GM13976 (cell line): ENCODE results near the gene TAOK3.

Experiments used
- DNase-seq: peaks from one replicate; pipeline ENCODE4 v3.0.0; 2012; ENCODE audit warnings: low spot score
- in situ Hi-C: fragments of 300-500 bp; cut with MboI; formaldehyde crosslinking; loops from one replicate; pipeline ENCODE4 v1.12.0; 2022; ENCODE audit warnings: low sequenced_read_pairs, mixed read lengths, inconsistent platforms; ENCODE audit not compliant: unreplicated experiment
- TF ChIP-seq, protein P1 (sequence below): IDR thresholded peaks from 2 replicates; pipeline ENCODE4 v1.5.1; 2012; ENCODE audit warnings: borderline replicate concordance, mild to moderate bottlenecking; ENCODE audit not compliant: insufficient read depth; ENCODE audit errors: extremely low read depth, missing control alignments, control extremely low read depth

TAOK3 gene

DNA sequence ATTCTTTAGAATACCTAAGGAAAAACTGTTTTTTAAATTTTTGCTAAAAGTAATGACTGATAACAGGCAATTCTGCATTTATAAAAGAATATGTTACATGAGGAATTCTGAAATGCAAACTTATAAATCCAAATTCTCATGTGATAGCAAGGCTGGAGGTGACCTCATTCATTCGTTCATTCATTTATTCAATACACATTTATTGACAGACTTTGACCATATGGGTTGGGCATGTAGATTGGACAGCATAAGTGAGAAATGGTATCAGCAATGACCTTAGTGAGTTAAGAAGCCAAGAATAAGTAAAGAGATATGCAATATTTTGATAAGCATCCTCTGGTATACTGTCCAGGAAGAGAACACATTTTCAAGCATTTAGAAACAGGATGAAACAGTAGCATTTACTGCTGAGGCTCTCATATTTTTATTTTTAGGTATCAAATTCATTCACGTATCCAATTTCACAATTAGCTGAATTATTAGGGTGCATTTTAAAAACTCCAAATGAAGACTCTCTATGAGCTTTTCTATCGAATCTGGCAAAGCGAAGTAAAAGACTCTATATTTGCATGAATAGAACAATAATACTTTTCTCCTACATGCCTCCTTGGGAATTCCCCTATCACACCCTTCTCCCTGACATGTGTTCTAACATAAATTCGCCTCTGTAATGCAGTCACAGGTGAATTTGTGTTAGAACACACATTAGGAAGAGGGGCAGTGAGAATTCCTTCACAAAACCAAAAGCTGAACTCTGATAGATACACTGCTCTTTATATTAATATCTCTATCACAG is 186.9 kb downstream of the TAOK3 start:
- TF ChIP-seq, protein P1, sequence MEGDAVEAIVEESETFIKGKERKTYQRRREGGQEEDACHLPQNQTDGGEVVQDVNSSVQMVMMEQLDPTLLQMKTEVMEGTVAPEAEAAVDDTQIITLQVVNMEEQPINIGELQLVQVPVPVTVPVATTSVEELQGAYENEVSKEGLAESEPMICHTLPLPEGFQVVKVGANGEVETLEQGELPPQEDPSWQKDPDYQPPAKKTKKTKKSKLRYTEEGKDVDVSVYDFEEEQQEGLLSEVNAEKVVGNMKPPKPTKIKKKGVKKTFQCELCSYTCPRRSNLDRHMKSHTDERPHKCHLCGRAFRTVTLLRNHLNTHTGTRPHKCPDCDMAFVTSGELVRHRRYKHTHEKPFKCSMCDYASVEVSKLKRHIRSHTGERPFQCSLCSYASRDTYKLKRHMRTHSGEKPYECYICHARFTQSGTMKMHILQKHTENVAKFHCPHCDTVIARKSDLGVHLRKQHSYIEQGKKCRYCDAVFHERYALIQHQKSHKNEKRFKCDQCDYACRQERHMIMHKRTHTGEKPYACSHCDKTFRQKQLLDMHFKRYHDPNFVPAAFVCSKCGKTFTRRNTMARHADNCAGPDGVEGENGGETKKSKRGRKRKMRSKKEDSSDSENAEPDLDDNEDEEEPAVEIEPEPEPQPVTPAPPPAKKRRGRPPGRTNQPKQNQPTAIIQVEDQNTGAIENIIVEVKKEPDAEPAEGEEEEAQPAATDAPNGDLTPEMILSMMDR: no peak
- in situ Hi-C loops: no loop called here
- DNase-seq: no peak

DNA sequence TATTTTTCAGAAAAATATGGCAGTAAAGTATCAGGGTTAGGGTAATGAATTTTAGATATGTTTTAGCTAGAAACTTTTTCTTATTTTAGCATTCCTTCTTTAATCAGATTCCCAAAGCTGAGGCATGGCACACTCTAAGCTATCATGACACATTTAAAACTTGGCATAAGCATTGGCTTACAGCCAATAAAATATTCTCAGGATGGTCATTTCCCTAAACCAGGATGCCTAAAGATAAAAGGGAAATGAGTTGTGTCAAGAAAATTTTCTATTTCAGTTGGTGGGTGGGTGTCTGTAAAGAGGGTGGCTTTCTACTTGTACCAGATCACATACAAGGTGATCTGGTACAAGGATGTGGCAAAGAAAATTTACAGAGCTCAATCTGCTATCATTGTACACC is 189.0 kb downstream of the TAOK3 start:
- no peak for DNase-seq
- TF ChIP-seq, protein P1: no peak
- in situ Hi-C loops: loop anchor here (5.0 kb wide), 1 partner anchor 189 kb away; the partner anchor contains the start of gene TAOK3

DNA sequence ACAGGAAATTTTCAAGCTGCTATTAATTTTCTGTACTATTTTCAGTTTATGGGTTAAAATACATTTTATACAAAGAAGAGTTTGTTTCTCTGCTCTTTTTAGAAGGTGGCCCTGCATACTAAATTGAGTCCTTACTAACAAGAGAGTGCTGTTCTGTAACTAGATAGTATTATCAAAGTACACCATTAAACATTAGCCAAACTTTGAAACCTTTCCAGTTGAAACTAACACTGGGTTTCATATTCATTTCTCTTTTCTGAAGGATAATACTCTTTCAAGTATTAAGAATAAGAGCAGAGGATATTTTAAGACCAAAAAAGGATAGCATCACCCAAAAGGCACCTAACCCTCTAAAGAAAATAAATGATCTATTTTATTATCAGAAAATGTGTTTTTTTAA is 189.6 kb downstream of the TAOK3 start:
- in situ Hi-C loops: loop anchor here (5.0 kb wide), 1 partner anchor 189 kb away; the partner anchor contains the start of gene TAOK3
- peak; percentile 19 for DNase-seq
- TF ChIP-seq, protein P1: no peak

DNA sequence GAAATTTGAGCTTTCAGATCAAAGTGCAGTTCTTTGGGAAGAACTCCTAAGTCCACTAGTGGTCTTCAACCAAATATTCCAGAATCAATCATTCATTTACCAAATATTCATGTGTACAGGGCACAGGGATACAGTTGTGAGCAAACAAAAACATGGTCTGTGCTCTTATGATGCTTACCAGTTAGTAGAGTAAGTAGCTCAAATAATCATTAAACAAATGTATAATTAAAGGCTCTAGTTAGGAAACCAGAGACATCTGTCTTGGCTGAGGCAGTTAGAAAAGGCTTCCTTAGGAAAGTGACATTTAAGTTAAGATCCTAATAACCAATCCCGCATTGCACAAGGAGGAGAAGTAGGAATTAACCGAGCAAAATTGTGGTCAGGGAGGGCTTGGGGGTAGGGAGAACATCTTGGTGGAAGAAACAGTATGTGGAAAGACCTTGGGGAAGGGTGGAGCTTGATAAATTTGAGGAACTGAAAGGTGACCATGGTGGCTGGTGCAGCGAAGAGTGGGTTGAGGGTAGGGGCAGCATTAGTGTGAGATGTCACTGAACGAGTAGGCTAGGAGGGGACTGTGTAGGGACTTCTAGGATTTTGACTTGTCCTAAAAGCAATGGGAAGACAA is 196.8 kb downstream of the TAOK3 start:
- peak; percentile 50 for DNase-seq
- in situ Hi-C loops: no loop called here
- TF ChIP-seq, protein P1: no peak

DNA sequence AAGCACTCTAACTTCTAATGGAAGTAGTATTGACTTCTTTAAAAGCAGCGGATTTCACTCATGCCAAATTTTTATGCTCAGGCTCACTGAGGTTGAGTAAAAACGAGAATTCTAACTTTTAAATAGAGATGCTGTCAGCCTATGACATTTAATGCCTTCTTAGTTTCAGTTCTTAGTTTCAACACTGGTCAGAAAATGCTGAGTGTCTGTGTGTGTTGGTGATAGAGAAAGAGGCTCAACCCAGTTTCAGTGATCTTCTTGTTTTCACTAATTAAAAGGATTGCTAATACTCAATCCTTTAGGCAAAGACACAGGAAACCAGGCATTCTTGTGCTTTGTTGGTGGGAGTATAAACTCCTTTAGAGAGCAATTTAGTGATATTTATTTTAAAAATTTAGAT is 205.8 kb downstream of the TAOK3 start:
- in situ Hi-C loops: no loop called here
- TF ChIP-seq, protein P1: no peak
- DNase-seq: peak; percentile 88

DNA sequence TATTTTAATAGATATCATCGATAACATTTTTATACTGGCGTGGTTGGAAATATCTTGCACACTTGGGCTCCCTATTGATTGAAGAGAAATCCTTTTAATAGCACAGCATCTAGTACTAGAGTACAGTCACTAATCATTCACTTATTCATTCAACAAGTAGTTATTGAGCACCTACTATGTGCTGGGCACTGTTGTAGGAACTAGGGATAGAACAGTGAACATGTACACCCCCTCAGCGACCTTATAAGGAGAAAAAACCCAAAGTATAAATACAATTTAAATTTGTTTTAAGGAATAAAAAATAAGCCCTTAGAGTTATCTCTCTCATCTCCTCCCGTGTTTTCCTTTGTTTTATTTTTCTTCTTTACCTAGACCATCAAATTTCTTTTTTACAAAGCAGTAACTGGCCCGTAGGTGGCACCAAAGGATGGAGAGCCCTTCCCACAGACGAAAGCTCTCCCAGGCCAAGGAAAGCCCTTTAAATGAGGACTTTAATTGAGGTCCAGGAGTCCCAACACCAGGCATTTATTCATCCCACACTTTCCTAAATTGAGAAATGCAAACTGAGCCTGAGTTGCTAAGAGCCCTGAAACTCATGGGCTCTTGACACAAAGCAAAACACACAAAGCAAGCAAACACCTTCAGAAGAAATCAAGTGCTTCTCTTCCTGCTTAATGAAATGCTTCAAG is 207.8 kb downstream of the TAOK3 start:
- TF ChIP-seq, protein P1: peak; percentile 40
- DNase-seq: peak; percentile 44
- in situ Hi-C loops: no loop called here
